G401.6 (cell line): ENCODE measurements around the gene CREB5.

Experiments
- FAIRE-seq: peaks from 2 replicates; lab custom pipeline; 2012; peaks lifted over from hg19 to GRCh38; lab: Jason Lieb, UNC

The CREB5 gene

GRCh38 chr7:28407651-28408050, 4.7 kb upstream of the CREB5 start:
- no peak for FAIRE-seq

GRCh38 chr7:28408105-28408959, 4.0 kb upstream of the CREB5 start:
- no peak for FAIRE-seq

- FAIRE-seq: no peak
Measured at GRCh38 chr7:28408960-28409715, 3.2 kb upstream of the CREB5 start.

GRCh38 chr7:28409716-28410627, 2.3 kb upstream of the CREB5 start:
- no peak for FAIRE-seq

GRCh38 chr7:28410628-28411531, 1.4 kb upstream of the CREB5 start:
- no peak for FAIRE-seq

- FAIRE-seq: no peak
Measured at GRCh38 chr7:28413011-28413410, 693 bp downstream of the CREB5 start.

- no peak for FAIRE-seq
Measured at GRCh38 chr7:28414453-28414852, 2.1 kb downstream of the CREB5 start.

- no peak for FAIRE-seq
Measured at GRCh38 chr7:28417321-28417940, 5.1 kb downstream of the CREB5 start.

- FAIRE-seq: no peak
Measured at GRCh38 chr7:28418311-28418710, 6.0 kb downstream of the CREB5 start.

GRCh38 chr7:28418966-28419365, 6.6 kb downstream of the CREB5 start:
- no peak for FAIRE-seq

GRCh38 chr7:28419716-28420115, 7.4 kb downstream of the CREB5 start:
- FAIRE-seq: no peak

GRCh38 chr7:28423112-28423511, 10.8 kb downstream of the CREB5 start:
- FAIRE-seq: no peak

GRCh38 chr7:28423918-28424514, 11.7 kb downstream of the CREB5 start:
- no peak for FAIRE-seq

- FAIRE-seq: no peak
Measured at GRCh38 chr7:28425496-28425895, 13.2 kb downstream of the CREB5 start.

GRCh38 chr7:28427236-28427635, 14.9 kb downstream of the CREB5 start:
- no peak for FAIRE-seq

- no peak for FAIRE-seq
Measured at GRCh38 chr7:28430616-28431015, 18.3 kb downstream of the CREB5 start.

GRCh38 chr7:28432105-28432504, 19.8 kb downstream of the CREB5 start:
- no peak for FAIRE-seq

GRCh38 chr7:28433039-28433438, 20.7 kb downstream of the CREB5 start:
- FAIRE-seq: no peak

GRCh38 chr7:28433699-28434219, 21.4 kb downstream of the CREB5 start:
- no peak for FAIRE-seq

GRCh38 chr7:28434510-28434909, 22.2 kb downstream of the CREB5 start:
- no peak for FAIRE-seq
